Activated CD8-positive, alpha-beta memory T cell treated with anti-CD3 and anti-CD28 coated beads for 4 hours (primary cell): ENCODE measurements around the gene ARHGAP8.
"Not testable (repeated sequence)": the region's sequence is repeated elsewhere in the genome, so short reads cannot be mapped to it uniquely, and the experiment has no call there.

Source experiments
- DNase-seq, 2 donors: peaks; one replicate each; pipeline ENCODE4 v3.0.0-alpha.2; 2020; ENCODE audit warnings: low read depth in 2 of 2

Gene ARHGAP8

DNA sequence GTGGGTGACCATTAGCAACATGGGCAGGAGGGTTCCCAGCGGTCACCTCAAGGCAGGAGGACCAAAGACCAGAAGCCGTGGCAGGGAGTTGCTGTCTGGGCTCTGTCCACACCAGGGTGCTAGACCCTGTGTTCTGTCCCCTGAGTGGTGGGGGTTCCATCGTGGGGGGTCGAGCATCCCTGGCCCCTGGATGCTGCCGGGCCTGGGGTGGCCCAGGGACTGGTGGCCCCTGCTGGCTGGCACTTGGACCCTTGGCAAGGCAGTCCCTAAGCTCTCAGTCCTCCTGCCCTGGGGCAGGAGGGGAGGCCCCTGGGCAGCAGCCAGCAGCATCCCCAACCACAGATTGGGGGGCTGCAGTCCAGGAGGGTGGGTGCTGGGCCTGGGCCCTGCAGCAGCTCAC is 13.4 kb upstream of the ARHGAP8 start:
- DNase-seq: no peak

DNA sequence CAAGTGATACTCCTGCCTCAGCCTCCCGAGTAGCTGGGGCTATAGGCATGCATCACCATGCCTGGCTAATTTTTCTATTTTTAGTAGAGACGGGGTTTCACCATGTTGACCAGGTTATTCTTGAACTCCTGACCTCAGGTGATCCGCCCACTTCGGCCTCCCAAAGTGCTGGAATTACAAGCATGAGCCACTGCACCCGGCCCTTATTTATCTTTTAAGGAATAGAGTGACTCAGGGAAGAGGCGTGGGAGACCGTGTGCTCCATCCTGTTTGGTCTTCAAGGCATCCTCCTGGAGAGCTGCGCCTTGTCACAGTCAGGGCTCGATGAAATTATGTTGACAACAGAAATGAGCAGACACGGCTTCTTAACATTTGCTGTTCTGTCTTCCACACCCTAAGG is 12.7 kb upstream of the ARHGAP8 start:
- DNase-seq: not testable (repeated sequence)

DNA sequence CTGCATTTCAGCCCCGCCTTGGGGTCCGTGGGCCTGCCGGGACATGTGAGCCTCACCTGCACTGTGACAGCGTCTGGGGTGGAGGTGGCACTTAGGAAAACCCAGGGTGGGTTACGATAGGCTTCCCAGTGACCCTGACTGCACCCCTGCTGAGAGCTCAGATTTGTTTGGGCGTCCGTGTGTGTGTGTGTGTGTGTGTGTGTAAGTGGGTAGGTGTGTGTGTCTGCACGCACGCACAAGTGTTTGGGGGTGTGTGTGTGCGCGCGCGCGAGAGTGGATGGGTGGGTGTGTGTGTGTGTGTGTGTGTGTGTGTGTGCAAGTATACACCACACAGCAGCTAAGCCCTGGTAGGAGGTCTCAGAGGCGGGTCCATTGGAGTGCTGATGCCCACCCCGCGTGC is 12.1 kb upstream of the ARHGAP8 start:
- no peak for DNase-seq

DNA sequence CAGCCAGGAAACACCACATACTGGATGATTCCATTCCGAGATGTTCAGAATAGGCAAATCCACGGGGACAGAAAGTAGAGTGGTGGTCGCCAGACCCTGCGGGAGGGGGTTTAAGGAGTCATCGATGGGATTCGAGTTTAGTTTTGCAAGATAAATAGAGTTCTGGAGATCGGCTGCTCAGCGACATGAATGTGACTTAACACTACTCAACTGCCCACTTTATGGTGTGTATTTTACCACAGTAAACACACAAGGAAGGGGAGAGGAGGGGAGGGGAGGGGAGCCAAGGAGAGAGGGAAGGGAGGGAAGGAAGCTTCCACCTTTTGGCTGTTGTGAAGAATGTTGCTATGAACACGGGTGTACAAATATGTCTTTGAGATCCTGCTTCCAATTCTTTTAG is 10.4 kb upstream of the ARHGAP8 start:
- no peak for DNase-seq

DNA sequence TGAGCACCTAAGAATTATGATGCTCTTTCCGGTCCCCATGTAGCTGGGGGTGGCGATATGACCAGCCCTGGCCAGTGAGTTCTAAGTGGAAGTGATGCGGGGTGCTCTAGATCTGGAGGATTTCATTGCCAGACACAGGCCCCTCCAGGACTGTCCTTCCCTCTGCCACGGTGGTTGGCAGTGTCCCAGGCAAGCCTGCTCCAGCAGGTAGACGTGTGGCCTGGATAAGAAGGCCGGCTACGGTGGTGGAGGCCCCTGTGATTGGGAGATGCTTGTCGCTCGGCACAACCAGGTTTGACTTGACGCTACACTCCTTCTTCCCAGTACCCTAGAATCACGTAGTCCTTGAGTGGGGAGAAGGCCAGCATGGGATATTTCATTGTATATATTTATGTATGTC is 9.1 kb upstream of the ARHGAP8 start:
- no peak for DNase-seq

DNA sequence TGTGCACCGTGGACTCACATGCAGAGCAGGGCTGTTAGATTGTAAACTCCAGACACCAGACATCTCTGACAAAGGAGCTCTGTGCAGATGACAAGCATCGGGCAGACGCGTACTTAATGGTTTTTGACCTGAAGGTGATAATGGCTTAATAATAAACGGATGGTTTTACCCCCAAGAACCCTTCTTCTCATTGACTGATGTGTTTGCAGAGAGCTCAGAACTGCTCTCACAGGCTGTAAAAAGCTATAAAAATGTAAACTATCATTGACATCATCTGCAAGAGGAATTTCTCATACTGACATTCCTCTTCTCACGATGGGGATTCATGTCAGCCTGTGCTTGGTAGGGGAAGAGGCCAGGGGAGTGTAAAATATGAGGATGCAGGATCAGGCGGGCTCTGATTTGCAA is 8.6 kb upstream of the ARHGAP8 start:
- no peak for DNase-seq

DNA sequence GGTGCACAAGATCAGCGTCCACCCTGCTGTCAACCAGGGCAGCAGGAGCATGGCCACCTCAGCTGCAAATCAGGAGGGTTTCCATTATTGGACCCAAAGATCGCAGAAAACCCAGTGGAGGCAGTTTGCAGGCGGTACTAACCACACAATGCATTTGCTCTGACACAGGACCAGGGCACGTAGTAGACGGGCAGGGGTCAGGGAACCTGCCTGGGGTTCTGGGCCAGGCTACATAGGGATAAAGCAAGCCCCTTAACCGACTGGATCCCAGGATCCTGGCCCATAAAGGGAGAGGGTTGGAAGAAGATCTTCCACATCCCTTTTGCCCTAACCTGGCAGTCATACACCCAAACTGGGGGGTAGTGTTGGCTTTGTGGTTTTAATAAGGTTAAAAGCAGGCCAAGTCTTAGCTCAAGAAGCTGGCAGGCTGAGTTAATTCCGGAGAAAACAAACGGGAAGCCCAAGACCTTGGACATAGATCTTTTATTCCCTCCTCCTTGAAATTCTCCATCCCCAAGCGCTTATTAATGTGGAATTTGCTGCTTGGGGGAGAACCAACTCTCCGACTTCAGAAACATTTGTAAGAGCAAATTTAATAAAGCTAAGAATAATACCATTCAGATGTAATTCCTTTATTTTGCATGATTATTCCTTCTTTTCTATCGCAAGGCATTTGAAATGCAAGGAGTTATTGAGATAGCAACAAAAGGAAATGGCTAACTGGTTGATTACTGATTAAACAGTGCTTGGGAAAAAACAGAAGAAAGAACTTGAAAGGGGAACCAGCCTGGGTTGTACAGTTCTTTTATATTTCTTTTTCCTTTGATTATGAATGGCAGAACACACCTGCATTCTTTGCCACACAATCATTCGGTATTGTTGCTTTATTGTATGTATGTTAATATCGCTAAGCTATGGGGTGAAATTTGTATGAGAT is 6.3 kb upstream of the ARHGAP8 start:
- no peak for DNase-seq

DNA sequence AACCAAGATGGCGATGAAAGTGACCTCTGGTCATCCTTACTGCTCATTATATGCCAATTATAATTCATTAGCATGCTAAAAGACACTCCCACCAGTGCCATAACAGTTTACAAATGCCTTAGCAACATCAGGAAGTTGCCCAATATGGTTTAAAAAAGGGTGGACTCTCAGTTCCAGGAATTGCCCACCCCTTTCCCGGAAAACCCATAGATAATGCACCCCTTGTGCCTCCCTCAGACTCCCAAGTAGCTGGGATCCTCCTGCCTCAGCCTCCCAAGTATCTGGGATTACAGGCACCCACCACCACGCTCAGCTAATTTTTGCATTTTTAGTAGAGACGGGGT is 4.6 kb upstream of the ARHGAP8 start:
- not testable (repeated sequence) for DNase-seq

DNA sequence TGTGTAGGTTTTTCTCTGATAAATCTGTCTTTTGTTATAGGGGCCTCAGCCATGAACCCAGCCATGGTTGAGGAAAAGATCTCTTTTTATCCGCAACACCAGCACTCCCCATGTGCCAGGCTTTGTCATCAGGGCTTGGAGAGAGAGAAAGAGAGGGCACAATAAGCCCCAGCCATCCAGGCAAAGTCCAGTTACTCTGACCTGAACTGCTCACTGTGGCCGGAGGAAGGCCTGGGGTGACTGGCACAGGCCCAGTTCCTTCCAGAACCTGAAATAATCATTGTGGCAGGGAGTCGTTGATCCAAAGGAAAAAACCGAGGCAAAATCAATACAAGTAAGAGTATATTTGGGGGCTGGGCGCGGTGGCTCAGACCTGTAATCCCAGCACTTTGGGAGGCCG is 3.9 kb upstream of the ARHGAP8 start:
- no peak for DNase-seq

DNA sequence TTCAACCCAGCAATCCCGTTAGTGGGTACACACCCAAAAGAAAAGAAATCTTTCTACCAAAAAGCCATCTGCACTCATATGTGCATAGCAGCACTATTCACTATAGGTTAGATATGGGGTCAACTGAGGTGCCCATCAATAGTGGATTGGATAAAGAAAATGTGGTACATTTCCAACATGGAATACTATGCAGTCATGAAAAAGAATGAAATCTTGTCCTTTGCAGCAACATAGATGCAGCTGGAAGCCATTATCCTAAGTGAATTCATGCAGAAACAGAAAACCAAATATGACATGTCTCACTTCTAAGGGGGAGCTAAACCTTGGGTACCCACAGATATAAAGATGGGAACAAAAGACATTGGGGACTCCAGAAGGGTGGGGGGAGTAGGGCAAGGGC is 1.9 kb upstream of the ARHGAP8 start:
- no peak for DNase-seq

DNA sequence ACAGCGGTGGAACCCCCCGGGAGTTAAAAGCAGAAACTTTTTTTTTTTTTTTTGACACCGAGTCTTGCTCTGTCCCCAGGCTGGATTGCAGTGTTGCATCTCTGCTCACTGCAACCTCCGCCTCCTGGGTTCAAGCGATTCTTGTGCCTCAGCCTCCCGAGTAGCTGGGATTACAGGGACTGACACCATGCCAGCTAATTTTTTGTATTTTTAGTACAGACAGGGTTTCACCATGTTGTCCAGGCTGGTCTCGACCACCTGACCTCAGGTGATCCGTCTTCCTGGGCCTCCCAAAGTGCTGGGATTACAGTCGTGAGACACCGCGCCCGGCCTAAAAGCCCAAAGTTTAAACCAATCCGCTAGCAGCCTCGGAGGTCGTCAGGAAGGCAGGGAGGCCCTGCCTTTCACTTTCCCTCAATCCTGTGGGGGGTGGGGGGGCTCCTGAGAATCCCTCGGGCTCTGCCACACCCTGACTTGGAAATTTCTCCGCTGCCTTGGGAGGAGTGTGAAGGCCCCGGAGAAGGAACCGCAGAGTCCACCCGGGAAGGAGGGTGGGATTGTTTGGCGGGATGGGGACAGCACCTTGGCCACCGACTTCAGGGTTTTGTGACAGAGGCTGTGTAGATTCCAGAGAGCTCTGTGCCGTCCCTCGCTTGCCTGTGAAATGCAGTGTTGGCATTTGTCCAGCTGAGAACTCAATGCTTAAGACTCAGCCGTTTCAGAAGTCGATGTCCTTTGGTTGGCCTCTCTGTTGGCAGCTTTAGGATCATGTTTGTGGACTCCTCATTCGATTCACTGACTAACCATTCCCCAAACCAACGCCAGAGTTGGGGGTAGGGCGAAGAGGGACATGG is 1.0 kb downstream of the ARHGAP8 start:
- DNase-seq: no peak

DNA sequence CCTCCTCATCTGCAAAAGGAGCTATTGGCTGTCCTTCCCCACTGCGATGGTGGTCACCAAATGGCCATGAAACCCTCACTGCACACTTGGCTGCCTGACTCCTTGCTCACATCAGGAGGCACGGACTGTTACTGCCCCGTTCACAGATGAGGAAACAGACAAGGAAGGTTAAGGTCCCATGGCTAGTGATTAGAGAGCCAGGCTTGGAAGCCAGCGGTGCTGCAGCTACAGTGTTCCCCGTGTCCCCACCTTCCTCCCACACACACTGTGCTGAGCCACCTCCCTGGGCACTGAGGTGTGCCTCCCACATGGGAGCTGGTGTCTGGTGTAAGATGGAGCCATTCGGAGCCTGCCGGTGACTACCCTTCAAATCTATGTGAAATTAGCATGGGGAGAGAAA is 2.6 kb downstream of the ARHGAP8 start:
- DNase-seq: no peak

DNA sequence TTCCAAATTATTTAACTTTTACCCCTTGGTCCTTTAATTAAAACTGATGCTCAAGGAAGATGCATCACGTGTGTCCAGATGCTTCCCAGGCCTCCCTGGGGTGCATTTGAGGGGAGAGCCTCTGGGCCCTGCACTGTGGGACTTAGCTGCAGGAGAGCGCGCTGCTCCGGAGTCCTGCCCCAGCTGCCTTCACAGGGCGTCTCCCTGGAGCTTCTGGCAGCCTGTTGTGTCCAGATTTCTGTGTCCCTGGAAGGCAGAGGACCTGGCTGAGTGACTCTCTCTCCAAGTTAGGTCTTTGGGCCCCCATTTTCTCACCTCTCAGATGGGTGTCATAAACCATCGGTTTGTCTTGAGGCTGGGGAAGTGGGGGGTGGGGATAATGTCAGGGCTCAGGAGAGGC is 3.0 kb downstream of the ARHGAP8 start:
- no peak for DNase-seq

DNA sequence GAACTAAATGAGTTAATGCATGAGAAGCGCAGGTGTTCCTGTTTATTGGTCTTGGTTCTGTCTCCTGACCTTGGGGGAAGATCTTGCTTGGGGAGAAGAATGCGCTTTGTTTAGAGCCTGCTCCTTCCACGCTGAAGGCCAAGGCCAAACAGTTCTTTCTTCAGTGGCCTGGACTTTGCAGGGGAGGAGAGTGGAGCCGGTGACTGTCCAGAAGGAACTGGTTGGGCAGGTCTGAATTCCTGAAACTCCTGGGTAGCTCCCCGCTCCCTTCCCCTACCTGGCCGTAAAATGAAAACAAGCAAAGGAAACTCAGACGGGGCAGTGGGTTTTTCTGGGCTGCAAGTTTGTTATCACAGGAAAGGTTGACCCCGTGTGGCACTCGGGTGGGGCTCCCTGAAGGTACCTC is 3.6 kb downstream of the ARHGAP8 start:
- no peak for DNase-seq

DNA sequence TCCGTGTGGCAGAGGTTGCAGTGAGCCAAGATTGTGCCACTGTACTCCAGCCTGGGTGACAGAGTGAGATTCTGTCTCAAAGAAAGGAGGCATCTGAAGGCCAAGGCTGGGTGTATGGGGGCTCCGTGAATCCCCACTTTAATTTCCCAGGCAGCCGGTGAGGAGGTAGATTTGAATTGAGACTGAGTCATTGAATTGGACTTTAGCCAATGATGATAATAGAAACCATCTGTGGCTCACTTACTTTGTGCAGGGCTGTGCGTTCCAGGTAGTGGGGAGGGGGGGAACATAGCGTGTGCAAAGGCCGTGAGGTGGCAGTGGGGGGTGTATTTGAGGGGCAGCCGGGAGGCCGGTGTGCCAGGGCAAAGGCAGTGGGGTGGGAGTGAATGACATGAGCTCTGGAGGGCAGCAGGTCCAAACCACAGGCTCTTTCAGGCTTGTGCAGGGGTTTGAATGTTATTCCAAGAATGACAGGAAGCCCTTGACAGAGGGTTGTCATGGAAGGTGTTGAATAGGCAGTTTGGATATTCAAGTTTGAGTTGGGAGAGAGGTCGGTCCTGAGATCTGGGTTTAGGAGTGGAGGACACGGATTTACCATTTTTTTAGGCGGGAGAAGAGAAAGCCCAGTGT is 6.1 kb downstream of the ARHGAP8 start:
- DNase-seq: no peak

DNA sequence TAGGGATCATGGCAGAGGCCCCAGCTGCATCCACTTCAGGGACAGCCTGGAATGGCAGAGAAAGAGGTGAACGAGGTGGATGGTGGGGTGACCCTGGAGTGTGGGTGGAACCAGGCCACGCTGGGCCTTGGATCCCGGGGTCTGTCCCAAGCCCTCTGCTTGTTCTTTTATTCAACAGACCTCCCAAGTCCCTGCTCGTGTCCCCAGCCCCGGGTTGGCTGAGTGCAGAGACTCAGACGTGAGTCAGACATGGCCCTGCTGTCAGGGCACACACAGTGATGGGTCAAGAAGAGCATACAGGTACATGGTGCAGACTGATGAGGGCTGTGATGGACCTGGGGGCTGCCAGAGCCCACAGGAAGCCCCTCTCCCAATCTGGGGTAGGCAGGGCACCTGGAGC is 6.6 kb downstream of the ARHGAP8 start:
- no peak for DNase-seq

DNA sequence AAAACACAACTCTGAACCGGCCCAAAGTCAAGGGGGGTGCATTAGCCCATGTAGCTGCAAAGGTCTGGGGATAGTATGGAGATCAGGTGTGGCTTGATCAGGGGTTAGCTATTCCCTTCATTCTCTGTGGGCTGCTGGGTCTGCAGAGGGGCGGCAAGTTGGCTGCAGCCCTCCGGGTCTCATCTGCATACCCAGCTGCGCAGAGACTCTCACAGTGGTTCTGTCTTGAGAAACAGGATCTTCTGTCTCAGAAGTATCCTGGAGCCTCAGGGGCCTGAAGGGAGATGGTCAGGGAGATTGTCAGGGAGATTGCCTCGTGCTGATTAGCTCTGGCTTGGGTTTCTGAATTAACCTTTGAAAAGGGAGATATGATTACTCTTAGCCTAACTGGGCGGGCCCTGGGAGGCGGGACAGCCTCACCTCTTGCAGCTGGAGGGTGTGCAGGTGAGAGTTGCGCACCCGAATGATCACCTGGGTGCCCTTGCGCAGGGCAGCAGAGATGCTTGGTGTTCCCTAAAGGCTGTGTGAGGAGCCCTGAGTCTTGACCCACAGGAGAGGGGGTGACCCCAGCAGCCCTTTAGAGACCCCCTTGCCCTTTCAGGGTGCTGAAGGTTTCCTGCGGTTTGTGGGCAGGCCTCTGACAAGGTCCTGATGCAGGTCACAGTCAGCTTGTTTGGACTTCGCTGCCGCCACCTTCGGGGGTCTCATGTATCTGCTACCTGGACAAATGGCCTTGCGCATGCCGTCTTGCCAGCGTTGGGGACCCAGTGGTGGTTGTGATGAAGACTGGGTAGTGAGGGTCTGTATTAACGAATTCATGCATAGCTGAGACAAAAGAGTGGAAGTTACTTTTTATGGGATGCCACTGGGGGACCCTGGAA is 7.3 kb downstream of the ARHGAP8 start:
- DNase-seq: no peak

DNA sequence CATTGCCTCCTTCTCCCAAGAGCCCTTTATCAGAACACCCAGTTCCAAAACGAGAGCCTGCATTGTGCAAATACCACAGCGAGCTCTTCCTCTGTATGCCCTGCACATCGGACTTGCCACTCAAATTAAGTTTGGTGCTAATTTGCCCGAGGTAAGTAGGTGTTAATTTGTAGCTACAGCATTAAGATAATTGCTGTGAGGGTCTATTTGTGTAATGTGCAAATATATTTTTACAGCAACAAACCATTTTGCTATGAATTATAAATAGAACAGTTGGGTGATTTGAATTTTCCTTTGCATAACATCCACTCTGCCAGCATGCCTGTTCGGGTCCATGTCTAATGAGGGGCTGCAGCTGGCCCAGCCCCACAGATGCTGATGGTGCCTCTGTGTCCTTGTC is 8.1 kb downstream of the ARHGAP8 start:
- DNase-seq: no peak

DNA sequence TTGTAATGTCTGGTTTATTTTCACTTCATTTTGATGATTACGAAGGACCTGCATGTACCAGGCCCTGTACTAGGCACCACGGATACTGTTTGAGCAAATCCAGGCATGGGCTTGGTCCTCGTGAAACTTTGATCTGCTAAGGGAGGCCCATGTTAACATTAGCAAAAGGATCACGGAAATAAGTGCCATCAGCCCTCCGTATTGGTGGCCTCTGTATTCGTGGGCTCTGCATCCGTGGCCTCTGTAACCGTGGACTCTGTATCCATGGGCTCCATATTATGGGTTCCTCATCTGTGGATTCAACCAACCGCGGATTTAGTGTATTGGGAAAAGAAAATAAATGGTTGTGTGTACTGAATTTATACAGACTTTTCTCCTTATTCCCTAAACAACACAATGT is 8.7 kb downstream of the ARHGAP8 start:
- DNase-seq: no peak

DNA sequence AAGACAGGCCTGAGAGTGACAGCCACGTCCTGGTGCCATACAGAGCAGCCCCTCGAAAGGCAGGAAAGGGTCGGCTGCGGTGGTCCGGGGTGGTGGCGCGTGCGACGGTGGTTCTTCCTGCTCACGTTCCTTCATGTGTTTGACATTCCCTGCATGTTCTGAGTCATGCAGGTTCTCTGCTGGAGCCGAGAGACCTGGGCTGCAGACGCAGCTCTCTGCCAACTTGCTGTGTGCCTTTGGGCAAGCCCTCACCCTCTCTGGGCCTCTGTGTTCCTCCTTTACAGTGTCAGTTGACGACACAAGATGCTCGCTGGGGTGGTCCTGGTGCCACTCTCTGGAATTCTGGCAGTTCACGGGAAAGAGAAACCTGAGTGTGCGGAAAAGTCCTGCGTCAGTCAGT is 12.0 kb downstream of the ARHGAP8 start:
- no peak for DNase-seq

DNA sequence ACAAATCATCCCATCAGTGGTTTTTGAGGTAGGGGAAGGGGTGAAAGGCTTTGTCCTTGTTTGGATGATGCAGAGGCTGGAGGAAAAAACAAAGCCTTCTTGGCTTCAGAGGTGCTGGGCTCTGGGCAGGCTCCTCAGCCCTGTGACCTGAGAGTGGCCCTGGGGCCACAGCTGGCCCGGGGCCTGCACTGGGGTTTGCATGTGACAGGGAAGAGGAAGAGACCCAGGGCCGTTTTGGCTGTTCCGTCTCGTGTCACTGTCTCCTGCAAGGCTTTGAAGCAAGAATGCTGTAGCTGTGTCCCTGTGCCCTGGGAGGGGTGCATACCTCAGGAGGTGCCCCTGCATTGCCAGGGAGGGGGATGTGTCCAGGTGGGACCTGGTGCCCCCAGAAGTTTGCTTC is 12.6 kb downstream of the ARHGAP8 start:
- DNase-seq: no peak
